GM19372 (cell line): ENCODE data around the gene SPRR5.

Experiments used
- ATAC-seq: cut with Tn5 transposase; IDR thresholded peaks from one replicate; pipeline ENCODE4 v1.9.1; 2021; ENCODE audit warnings: mild to moderate bottlenecking, low read depth, moderate library complexity; ENCODE audit not compliant: unreplicated experiment

SPRR5 gene, protein sequence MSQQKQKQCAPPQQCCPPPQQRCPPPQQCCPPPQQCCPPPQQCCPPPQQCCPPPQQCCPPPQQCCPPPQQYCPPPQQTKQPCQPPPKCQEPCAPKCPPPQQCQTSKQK

DNA sequence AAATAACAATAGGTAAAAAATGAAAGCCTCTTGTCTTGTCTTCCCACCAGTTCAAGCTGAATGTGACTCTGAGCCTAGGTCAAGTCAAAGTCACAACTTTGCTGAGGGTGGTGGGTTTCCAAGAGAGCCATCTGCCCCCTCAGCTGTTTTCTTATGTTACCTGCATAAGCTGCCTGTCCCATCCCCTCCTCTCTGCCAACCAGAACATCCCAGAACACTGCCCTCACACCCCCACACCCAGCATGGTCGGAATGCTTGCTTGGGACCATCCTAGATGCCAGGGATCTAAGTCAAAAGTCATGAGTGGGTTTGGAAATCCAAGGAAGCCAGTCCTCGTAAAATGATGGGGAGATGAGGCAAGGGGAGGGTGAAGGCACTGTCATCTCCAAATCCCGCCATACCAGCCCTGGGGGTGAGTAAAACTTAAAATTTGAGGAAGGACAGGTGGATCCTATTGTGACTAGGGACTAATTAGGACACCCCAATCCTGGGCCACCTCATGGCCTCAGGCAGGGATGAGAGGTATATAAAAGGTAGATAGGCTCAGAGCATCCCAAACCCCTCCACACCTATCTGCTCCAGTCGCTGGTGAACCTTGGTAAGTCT, at the start of gene SPRR5:
Gene SPRR5, plus strand, starts transcription at position 556 of the 606 bp plus-strand sequence. CDS start 1,349 bp downstream, outside the sequence.
- no peak for ATAC-seq

DNA sequence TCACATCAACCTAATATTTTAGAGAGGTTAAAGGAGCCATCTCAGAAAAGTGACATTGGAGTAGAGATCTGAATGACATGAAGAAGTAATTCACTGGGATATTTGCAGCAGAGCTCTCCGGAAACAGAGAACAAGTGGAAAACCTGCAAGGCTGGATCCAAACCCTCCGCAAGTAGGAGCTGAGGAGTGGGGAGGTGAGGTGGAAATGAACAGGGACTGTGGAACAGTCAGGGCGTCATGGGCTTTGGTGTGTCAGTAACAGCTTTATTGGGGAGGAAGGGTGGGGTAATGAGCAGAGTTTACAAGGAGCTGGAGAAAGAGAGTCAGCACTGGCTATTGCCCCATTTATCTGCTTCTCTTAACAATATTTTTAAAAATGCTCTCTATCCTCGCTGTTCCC, 48.0 kb upstream of the SPRR5 start:
- no peak for ATAC-seq

DNA sequence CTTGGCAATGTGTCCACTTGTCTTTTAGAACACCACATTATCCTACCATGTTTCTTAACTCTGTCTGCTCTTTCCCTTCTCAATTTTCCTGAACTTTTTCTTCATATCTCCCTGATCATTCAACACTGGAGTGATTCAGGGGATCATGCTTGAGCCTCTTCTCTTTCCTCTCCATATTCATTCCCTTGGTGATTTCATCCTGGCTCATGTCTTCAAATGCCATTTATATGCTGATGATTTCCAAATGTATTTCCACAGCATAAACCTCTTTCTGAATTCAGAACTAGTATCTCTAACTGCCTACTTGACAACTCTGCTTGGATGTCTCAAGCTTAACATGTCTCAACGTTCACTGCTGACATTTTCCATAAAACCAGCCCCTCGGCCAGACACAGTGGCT, 47.1 kb upstream of the SPRR5 start:
- no peak for ATAC-seq

DNA sequence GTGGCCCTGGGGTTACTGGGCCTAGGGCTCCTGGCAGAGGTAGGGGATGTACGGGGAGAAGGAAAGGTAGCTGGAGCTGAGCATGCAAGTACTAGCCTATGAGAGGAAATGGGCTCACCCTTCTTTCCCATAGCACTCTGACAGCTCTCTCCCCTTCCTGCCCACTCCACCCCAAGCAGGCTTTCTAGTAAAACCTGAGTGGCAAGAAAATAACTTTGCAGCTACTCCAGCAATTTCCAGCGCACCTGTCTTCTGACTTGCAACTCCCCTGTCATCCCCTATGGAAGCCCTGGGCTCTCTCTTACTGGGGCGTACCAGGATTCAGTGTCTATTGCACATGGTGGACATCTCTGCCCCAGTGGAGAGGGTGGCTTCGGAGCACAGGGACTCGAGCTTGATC, 45.4 kb upstream of the SPRR5 start:
- ATAC-seq = no peak

DNA sequence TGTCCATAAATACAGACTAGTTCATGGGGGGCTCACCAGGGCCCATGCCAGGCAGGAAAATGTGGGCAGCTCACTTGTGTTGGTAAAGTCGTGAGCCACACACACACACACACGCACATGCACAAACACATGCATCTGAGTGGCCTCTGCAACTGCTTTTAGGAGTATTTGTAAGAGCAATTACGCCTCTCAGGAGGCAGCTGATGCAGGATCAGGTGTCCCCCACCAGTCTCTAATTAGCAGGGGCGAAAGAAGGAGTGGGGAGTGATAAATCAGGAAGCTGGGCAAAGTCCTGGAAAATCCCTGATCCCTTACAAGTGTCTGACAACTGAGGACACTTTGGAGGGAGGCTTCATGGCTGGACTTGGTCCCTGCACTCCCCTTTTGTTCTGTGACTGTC, 44.4 kb upstream of the SPRR5 start:
- no peak for ATAC-seq

DNA sequence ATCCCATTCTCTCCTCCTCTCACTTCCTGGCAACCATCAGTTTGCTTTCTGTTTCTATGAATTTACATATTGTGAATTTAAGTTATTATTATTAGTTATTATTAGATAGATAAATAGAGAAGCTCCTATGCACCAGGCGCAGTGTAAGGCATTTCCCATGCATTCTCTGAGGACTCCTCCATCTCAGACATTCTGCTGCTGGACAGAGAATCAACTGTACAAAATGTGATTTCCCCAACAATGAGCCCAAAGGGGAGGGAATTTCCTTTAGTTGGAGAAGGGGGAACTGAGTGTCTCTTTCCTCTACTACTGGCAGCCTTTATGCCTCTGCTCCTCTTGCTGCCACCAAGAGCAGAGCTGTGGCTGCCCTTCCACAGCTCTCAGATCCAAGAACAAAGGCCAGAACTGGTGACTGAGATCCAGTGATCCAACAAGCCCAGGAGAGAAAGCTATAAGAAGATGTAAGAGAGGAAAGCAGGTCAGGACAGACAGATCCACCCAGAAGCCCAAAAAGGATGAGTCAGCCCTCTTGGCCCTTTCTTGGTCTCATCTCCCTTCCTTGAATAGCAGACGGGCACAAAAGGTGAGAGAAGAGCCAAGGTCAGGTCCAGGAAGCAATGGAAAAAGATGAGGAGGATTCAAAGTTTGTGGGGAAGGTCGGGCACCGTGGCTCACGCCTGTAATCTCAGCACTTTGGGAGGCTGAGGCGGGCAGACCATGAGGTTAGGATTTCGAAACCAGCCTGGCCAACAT, 42.1 kb upstream of the SPRR5 start:
- ATAC-seq = no peak

DNA sequence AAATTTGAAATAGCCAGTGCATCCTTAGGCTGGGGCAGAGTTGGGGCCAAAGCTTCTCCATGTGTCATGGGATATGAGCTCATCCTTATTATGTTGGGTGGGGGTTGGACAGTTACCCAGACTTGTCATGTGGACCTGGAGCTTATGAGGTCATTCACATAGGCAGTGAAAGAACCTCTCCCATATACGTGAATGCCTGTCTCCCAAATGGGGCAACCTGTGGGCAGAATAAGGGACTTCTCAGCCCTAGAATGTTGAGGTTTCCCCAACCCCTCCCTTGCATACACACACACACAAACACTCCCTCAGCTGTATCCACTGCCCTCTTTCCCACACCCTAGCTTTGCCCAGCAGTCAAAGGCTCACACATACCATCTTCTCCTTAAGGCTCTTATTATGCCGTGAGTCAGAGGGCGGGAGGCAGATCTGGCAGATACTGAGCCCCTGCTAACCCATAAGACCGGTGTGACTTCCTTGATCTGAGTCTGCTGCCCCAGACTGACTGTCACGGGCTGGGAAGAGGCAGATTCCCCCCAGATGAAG, 40.9 kb upstream of the SPRR5 start:
- no peak for ATAC-seq

DNA sequence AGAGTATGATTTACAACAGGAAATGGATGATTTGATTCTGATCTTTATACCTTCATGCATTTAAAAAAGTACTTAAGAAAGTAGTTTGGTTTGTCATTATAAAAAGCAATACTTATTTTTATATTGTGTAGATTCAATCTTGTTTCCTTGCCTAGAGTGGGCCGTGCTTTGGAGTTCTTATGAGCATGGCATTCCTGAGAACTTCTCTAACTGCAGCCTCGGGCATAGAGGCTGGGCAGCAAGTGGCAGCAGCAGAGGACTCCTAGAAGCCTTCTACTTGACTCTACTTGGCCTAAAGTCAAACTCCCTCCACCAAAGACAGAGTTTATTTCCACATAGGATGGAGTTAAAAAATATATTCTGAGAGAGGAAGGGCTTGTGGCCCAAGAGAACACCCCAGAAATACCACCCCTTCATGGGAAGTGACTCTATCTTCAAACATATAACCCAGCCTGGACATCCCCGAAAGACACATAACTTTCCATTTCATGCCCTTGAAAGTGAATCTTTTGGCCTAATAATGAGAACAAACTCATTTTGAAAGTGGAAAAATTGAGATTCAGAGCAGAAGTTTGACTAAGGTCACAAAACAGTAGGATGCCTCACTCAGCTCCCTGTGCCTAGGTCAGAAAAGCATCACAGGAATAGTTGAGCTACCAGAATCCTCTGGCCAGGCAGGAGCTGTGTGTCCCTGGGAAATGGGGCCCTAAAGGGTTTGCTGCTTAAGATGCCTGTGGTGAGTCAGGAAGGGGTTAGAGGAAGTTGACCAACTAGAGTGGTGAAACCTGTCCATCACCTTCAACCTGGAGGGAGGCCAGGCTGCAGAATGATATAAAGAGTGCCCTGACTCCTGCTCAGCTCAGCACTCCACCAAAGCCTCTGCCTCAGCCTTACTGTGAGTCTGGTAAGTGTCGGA, 39.1 kb upstream of the SPRR5 start, which contains the start of gene IVL:
Gene IVL, plus strand, starts transcription at position 861 of the 916 bp plus-strand sequence. CDS start 1,252 bp downstream, outside the sequence.
- no peak for ATAC-seq

DNA sequence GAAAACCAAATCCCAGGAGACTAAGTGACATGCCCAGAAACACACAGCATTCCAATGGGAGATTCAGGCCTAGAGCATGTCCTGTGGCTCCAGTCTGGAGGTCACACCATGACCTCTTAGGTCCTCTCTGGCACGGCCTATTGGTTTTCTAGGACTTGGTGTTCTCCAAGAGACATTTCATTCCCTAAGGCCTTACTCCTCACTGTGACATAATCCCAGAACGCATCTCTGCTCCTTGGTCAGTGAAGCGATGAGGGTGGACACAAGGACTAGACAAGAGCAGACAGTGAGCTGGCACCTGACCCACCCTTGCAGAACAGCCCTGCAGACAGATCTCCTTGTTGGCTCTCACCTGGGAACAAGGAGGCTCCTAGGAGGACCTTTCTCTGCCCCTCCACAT, 37.8 kb upstream of the SPRR5 start:
- ATAC-seq = no peak

DNA sequence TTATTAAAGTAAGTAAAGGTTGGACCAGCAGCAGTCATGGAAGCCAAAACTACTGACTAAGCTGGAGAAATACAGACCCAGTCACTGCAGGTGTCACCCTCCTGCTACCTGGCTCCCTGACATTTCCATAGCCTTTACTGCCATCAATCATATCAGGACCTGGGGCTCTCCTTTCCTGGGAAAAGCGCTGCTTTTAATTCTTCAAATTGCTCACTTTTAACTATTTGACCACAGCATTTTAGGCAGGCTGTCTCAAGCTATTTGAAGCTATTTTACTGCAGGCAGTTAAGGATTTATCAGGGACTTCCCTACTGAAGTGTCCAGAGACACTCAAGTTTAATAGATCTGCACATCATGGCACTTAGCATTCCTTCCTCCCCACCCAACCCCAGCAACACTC, 34.5 kb upstream of the SPRR5 start:
- no peak for ATAC-seq

DNA sequence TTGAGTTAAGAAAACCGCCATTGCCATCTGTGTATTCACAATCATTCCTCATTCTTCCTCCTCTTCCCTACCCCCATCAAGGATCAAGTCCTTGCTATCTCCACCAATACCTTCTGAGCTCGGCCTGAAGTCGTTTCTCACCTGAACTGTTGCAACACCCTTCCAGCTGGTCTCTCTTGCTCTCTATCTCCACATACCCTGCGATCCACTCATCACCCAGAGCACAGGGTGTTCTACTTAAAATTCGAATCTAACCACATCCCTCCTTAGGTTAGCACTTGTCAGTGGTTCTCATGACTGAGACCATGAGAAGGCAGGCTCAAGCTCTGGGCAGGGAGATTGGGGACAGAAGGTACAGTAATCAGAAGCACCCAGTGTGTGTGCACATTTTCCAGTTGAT, 34.1 kb upstream of the SPRR5 start:
- no peak for ATAC-seq

DNA sequence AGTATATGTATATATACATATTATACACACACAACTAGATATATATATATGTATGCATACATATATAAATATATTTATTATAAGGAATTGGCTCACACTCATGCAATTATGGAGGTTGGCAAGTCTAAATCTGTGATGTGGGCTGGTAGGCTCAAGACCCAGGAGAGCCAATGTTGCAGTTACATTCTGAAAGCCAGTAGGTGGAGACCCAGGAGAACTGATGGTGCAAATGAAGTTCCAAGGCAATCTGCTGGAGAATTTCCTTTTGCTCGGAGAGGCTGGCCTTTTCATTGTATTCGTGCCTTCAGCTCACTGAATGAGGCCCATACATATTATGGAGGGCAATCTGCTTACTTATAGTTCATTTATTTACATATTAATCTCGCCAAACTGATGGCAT, 29.2 kb upstream of the SPRR5 start:
- ATAC-seq = no peak

DNA sequence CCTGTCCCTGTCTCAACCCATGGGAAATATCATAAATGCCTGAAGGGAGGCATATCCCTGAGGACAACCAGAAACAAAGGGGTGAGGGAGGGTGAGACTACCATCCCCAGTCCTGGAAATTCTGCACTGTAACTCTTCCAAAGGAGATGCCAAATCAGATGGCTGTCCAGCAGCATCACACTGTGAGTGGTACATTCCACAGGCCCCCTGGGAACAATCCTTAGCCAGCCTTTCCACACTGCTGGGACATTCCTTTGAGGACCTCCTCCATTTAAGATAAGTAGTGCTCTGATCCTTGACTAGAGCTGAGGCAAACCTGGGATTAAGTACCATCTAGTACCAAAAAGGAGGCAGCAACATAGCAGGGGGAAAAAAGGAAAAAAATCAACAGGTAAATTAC, 27.9 kb upstream of the SPRR5 start:
- no peak for ATAC-seq

DNA sequence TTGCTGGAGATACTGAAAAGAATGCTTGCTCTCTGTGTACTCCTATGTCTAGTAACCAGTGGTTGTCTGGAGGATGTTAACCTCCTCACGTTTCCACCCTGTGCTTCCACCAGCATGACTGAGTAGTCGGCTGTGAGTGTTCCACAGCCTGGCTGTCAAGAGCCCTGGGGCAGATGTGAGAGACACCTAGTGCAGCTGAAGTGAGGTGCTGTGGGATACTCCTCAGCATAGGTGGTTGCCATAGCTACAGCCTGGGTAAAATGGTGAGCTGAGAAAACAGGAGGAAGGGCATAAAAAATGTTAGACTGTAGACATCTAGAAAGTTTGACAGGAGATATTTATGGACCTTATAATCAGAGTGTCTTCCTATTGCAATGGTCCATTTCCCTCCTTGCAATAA, 22.8 kb upstream of the SPRR5 start:
- ATAC-seq = no peak

DNA sequence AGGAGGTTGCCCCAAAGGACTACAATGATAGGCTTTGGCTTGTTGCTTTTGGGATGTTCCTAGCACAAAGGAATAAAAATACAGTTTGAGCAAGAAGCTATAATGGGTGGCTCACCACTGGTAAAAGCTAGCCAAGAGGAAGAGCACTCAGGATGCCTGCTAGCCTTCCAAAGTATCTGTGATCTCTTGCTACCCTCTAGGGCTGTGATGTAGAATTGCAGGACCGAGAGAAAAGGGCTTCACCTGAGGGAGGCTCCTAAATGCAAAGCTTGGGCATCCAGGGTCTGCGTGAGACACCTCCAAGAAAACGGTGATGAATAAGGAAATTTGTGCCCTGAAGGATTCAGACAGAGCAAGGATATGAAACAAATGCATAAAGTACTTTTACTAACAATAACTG, 20.9 kb upstream of the SPRR5 start:
- ATAC-seq = no peak

DNA sequence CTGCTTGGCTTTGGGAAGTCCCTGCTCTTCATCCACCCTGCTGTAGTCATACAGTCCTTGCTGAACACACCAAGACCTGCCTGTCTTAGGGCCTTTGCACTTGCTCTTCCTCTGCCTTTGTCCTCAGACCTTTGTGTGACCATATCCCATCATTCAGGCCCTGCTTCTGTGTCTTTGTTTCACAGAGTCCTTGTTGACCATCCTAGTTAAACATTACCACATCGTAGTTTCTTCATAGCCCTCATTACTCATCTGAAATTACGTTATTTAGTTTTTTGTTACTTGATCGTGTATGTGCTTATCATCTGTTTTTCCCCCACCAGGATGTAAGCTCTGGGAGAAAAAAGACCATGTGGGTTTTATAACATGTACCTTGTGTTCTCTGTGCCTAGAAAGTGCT, 18.3 kb upstream of the SPRR5 start:
- ATAC-seq = no peak

DNA sequence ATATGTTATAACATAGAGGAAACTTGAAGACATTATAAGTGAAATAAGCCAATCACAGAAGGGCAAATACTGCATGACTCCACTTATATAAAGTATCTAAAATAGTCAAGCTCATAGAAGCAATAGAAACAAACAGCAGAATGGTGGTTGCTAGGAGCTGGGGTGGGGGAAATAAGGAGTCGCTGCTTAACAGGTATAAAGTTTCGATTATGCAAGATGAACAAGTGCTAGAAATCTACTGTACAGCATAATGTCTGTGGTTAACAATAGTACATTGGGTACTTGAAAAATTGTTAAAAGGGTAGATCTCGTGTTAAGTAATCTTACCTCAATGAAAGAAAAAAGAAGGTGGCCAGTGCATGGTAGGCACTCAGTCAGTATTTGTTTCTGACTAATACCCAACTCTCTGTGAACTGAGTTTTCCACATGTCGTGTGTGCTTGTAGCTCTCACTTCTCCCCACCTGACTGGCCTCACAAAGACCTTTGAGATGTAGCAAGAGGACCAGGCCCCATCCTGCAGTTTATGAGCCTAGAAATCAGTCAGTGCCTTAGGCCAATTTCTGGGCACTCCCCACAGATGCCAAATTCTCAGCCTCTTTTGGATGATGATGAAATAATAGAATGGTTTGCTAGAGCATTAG, 14.7 kb upstream of the SPRR5 start:
- no peak for ATAC-seq

DNA sequence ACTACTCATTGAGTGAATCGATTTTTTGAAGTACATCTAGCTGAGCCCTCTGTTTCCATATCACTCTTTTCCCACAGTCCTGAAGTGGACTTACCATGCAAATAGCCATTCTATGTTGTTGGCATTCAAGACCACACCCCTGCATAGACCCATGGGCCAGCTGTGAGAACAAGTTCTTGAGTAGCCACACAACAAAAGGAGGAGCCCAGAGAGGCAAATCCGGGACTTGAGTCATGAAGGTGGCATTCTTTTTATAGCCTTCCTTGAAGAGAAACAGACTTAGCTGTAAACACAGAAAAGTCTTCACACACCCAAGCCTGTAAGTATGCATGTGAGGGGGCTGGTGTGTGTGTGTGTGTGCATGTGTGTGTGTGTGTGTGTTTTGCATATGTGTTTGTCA, 13.8 kb upstream of the SPRR5 start:
- ATAC-seq = no peak

DNA sequence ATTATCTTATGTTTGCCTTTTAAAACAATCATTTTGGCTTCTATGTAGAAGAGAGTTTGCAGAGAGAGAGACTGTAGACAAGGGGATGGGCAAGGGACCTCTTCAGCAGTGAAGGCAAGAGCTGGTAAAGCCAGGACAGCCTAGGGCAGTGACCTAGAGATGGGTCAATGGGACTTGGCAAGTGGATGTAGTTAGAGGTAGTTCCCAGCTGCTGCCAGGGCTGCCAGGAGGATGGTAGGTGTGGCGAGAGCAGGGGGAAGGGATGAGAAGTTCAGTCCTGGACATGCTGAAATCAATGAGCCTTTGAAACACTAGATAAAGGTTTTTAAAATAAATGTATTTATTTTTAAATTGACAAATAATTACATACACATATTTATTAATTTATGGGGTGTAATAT, 6.4 kb upstream of the SPRR5 start:
- ATAC-seq = no peak

DNA sequence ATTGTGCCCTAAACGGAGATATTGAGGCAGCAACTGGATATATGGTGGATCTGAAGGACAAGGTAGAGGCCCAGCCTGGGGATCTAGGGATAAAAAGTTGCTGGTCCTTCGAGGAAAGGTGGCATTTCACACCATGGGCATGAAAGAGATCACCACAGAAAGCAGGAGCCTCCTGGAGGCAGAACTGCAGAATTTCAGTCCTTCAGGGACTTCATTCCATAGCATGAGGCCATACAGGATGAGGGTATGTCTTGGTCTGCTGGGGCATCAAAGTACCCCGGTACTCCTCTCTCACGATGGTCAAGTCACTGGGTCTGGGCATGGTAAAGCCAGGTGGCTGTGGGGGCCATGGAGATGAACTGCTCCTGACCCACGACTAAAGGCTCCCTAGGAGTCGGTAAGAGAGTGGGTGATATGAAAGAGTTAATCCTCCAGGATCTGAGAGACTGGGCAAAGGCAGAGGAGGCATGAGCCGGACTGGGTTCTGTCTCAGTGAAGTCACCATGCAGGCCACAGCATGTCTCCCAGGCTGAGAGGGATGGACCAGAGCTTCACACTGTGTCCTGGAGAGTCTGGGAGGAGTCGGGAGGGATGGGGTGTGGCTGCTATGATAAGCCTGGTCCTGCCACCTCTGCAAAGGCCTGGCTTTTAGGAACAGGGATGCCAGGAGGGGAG, 5.8 kb upstream of the SPRR5 start:
- no peak for ATAC-seq
